Motor neuron (in vitro differentiated cells): Measurements from ENCODE around the gene ITPKC. TPM values are rescaled to one million over a fixed set of nuclear protein-coding genes. Genes with fewer than 3 reads are reported as not detected.
A peak's percentile ranks its signal among the peaks of the same experiment; 100 is the strongest.

Experiments
- ATAC-seq, 8 experiments: fragments of 200-7000 bp; cut with Tn5 transposase; replicated peaks in 6 of 8; 2 replicates each; pipeline ENCODE4 v1.8.0; 2021; ENCODE audit warnings: mild to moderate bottlenecking in 8 of 8, moderate library complexity in 8 of 8
- H3K27ac ChIP-seq, 2 donors: fragments of 250-450 bp; sonication (Bioruptor Pico); 2 replicates each; pipeline ENCODE4 v1.9.0; 2021; ENCODE audit warnings: antibody characterized with exemption in 2 of 2, mild to moderate bottlenecking in 2 of 2, moderate library complexity in 1 of 2
- H3K4me1 ChIP-seq, 2 donors: fragments of 250-450 bp; sonication (Bioruptor Pico); replicated peaks in 1 of 2; 2 replicates each; pipeline ENCODE4 v1.6.1; 2021; ENCODE audit warnings: antibody characterized with exemption in 2 of 2, mild to moderate bottlenecking in 2 of 2, moderate library complexity in 1 of 2
- H3K4me3 ChIP-seq, 5 donors: fragments of 250-450 bp; sonication (Bioruptor Pico); 2 replicates each; pipeline ENCODE4 v1.9.0; 2021; ENCODE audit warnings: antibody characterized with exemption in 5 of 5, mild to moderate bottlenecking in 5 of 5, moderate library complexity in 4 of 5
- WGBS, 10 experiments: fragments of 450-650 bp; shearing (Covaris generic); methylation state at CpG; one replicate each; pipeline ENCODE4 v1.0.0; 2022; 5-methylcytosine and 5-hydroxymethylcytosine counted together
- in situ Hi-C, 9 experiments: fragments of 400-800 bp; cut with MboI; loops; one replicate each; pipeline ENCODE4 v1.15.0; 2021; ENCODE audit warnings: low sequenced_read_pairs in 9 of 9, low pct_unique_long_range_greater_than_20kb in 2 of 9; ENCODE audit not compliant: unreplicated experiment in 9 of 9
- total RNA-seq, 8 experiments: library from RNA; unstranded; fragments of 300-600 nt; gene quantifications; 2 replicates each; pipeline versions ENCODE4 v1.2.3 to v1.2.4, GENCODE V29; 2022

ITPKC gene
- total RNA-seq, 8 experiments from 2014 or later = 7.8 to 13.1 (median 9.2) TPM

GRCh38 chr19:40707615-40708014 lies 9.3 kb upstream of the ITPKC start:
- WGBS, 10 experiments = 82 to 100% (median 93%) methylated on average over 2 to 6 of the region's 7 CpGs
- no peak for ATAC-seq
- no peak overlapping the region for H3K27ac ChIP-seq
- in situ Hi-C loops = no loop called here
- peaks cover 2 to 3% of the 10 kb centered on the region in 2 donors for H3K4me1 ChIP-seq
- H3K4me3 ChIP-seq = no peak overlapping the region

- no peak for ATAC-seq
- in situ Hi-C loops = no loop called here
- 80 to 100% (median 100%) methylated on average over 1 to 5 of the region's 5 CpGs; no CpG with 5 or more reads in 3 of the 10 experiments for WGBS, 10 experiments
- H3K27ac ChIP-seq = no peak overlapping the region
- peaks cover 5 to 6% of the 10 kb centered on the region in 2 donors for H3K4me1 ChIP-seq
- no peak overlapping the region for H3K4me3 ChIP-seq
These were observed 7.1 kb upstream of the ITPKC start for GRCh38 chr19:40709817-40710216.

- peak overlapping the region in 1 of 5 donors; percentile 84 for H3K4me3 ChIP-seq
- in situ Hi-C loops = no loop called here
- H3K27ac ChIP-seq = peak overlapping the region in 1 of 2 donors; percentile 62
- ATAC-seq = no peak
- WGBS, 10 experiments = 90 to 100% (median 93%) methylated on average over 1 to 5 of the region's 11 CpGs; no CpG with 5 or more reads in 6 of the 10 experiments
- peaks cover 6 to 8% of the 10 kb centered on the region in 2 donors for H3K4me1 ChIP-seq
These were observed 3.0 kb upstream of the ITPKC start for GRCh38 chr19:40713939-40714338.

DNA sequence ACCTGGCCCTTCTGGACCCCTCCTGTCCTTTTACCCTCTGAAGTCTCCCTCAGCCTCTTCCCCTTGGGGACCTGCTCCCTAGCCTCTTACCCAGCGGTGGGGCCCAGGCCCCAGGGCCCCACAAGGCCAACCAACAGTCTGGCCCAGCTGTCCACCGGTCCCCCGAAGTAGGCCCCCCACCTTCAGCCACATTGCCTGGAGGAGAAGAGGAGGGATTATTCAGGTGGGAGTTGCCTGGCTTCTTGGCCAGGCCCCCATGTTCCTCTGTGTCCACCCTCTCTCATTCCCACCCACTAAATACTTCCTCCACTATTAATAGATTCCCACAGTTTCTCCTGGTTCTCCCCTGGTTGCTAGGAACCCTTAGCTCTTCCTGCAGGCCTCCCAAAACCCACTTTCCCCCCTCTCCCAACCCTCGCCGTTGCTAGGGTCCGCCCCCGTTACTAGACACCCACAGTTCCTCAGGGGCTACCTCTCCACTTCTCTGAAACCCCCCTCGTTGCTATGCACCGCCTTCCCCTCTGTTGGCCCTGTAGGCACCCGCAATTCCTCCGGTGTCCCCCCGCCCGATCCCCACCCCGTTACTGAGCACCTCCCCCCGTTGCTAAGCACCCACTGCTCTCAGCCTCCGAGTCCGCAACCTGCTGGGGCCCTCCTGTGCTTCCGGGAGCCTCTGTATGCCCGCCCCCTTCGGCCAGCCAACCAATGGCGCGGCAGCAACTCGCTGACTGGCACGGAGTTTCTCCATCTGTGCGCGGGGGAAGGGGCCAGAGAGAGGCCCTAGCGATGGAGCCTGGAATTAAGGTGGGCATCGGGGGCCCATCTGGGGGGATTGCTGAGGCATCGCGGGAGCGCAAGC lies 2.2 kb upstream of the ITPKC start:
- peak overlapping the region; percentile 81 to 87 for H3K27ac ChIP-seq
- in situ Hi-C loops = no loop called here
- 0% methylated on average over 1 to 3 of the region's 31 CpGs; no CpG with 5 or more reads in 7 of the 10 experiments for WGBS, 10 experiments
- peak; percentile 28 to 76 (median 68) for ATAC-seq
- peak overlapping the region; percentile 62 to 84 (median 79) for H3K4me3 ChIP-seq
- peaks cover 9 to 13% of the 10 kb centered on the region in 2 donors for H3K4me1 ChIP-seq

DNA sequence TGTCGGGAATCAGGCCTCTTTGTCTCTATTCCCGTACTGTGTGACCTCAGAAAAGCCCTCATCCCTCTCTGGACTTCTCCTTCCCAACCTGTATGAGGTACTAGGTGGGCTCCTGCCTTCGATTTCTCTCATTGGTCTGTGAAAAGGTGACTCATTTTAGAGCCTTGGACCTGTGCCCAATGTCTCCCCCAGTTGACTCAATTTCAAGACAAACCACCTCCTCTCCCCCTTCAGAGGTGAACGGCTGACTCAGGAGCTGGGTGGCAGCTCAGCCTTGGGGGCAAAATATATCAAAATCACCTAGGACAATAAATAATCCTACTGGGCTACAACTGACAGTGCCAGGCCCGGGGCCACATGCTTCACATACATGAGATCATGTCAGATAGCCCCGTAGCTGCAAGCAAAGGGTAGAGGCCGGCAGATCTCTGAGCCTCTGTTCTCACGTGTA lies 856 bp upstream of the ITPKC start:
- peaks cover 18% of the 10 kb centered on the region in 2 donors for H3K4me1 ChIP-seq
- ATAC-seq = peak in 2 of 8 experiments; percentile 0 to 2
- 0 to 17% (median 0%) methylated on average over 1 to 2 of the region's 8 CpGs; no CpG with 5 or more reads in 5 of the 10 experiments for WGBS, 10 experiments
- peak overlapping the region; percentile 81 to 87 for H3K27ac ChIP-seq
- in situ Hi-C loops = no loop called here
- H3K4me3 ChIP-seq = peak overlapping the region; percentile 62 to 84 (median 79)

DNA sequence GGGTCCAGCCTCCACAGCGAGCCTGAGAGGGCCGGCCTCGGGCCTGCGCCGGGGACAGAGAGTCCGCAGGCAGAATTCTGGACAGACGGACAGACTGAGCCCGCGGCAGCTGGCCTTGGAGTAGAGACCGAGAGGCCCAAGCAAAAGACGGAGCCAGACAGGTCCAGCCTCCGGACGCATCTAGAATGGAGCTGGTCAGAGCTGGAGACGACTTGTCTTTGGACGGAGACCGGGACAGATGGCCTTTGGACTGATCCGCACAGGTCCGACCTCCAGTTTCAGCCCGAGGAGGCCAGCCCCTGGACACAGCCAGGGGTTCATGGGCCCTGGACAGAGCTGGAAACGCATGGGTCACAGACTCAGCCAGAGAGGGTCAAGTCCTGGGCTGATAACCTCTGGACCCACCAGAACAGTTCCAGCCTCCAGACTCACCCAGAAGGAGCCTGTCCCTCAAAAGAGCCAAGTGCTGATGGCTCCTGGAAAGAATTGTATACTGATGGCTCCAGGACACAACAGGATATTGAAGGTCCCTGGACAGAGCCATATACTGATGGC lies 490 bp downstream of the ITPKC start:
- H3K27ac ChIP-seq = peak overlapping the region; percentile 81 to 87
- ATAC-seq = no peak
- whole genome bisulfite sequencing, 10 experiments = 0% methylated on average over 1 of the region's 20 CpGs; no CpG with 5 or more reads in 8 of the 10 experiments
- peaks cover 18% of the 10 kb centered on the region in 2 donors for H3K4me1 ChIP-seq
- H3K4me3 ChIP-seq = peak overlapping the region; percentile 62 to 84 (median 79)
- in situ Hi-C loops = no loop called here

DNA sequence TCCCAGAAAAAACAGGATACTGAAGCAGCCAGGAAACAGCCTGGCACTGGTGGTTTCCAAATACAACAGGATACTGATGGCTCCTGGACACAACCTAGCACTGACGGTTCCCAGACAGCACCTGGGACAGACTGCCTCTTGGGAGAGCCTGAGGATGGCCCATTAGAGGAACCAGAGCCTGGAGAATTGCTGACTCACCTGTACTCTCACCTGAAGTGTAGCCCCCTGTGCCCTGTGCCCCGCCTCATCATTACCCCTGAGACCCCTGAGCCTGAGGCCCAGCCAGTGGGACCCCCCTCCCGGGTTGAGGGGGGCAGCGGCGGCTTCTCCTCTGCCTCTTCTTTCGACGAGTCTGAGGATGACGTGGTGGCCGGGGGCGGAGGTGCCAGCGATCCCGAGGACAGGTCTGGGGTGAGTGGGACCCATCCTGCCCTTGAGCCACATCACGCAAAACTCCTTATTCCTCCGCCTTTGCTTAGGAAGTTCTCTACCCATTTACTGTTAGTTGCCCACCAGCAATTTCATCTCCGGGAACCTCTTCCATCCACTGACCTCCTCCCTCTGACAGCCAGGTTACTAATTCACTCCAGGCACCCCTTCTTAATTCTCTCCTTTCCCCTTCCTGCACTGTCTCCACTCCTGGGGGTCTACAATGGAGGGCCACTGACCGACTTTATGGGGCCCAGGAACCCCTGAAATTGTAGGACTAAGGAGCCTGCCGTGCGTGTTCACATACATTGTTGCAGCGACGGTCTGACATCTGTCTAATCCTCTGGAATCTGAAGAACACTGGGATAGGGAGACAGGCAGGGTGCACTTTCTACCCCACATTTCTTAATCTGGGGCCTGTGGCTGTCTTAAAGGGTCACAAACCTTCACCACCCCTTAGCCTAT lies 1.2 kb downstream of the ITPKC start:
- Histone ChIP-seq H3K4me1 (peaks cover 18% of the 10 kb centered on the region in 2 donors), H3K4me3 (peak overlapping the region; percentile 62 to 84 (median 79)), H3K27ac (peak overlapping the region; percentile 38 to 87)
- no peak for ATAC-seq
- in situ Hi-C loops = no loop called here
- WGBS, 10 experiments = 0 to 50% (median 10%) methylated on average over 1 to 12 of the region's 20 CpGs; no CpG with 5 or more reads in 3 of the 10 experiments

DNA sequence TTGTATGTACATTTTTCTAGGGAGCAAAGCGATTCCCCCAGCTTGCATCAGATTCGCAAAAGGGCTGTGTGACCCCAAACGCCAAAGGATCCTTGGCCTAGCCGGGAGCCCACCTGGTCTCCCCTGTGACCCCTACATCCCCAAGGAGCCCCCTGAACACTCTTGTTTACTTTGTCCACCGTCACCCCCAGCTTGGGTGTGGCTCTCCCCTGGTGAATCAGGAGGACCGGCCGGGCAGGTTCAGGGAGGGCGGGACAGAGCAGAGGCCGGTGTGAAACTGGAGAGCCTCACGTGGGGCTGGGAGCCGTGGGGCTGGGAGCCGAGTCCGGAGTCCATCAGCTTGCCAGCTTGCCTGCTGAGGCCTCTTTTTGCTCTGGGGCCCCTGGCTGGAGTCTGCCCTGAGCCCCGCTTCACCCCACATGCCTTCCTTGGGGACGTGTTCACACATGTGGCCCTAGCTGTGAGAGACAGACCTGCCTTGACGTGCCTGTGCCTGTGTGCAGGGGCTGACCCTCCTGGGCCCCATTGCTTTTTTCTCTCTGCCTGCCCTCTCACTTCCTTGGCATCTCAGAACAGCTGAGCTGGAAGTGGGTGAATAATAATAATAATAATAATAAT lies 2.0 kb downstream of the ITPKC start:
- H3K4me1 ChIP-seq = peaks cover 18% of the 10 kb centered on the region in 2 donors
- in situ Hi-C loops = no loop called here
- H3K27ac ChIP-seq = peak overlapping the region; percentile 38 to 58
- WGBS, 10 experiments = 0 to 7% (median 0%) methylated on average over 1 to 3 of the region's 16 CpGs; no CpG with 5 or more reads in 5 of the 10 experiments
- H3K4me3 ChIP-seq = peak overlapping the region; percentile 62 to 84 (median 79)
- peak in 2 of 8 experiments; percentile 0 to 2 for ATAC-seq

DNA sequence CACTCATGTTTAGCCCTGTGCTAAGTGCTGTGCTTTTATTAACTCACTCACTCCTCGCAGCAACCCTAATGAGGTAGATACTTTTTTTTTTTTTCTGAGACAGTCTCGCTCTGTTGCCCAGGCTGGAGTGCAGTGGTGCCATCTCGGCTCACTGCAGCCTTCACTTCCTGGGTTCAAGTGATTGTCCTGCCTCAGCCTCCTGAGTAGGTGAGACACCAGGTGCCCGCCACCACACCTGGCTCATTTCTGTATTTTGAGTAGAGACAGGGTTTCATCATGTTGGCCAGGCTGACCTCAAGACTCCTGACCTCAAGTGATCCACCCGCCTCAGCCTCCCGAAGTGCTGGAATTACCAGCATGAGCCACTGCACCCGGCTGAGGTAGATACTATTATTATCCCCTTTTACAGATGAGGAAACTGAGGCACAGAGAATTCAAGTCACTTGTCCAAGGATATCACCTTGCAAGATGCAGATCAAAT lies 2.5 kb downstream of the ITPKC start:
- H3K27ac ChIP-seq = no peak overlapping the region
- peak overlapping the region; percentile 62 to 84 (median 79) for H3K4me3 ChIP-seq
- H3K4me1 ChIP-seq = peaks cover 12 to 13% of the 10 kb centered on the region in 2 donors
- in situ Hi-C loops = no loop called here
- WGBS, 10 experiments = 13 to 100% (median 74%) methylated on average over 1 to 6 of the region's 7 CpGs; no CpG with 5 or more reads in 2 of the 10 experiments
- no peak for ATAC-seq

GRCh38 chr19:40721140-40721486 lies 4.2 kb downstream of the ITPKC start:
- in situ Hi-C loops = no loop called here
- WGBS, 10 experiments = 78 to 100% (median 83%) methylated on average over 2 to 6 of the region's 6 CpGs; no CpG with 5 or more reads in 2 of the 10 experiments
- Histone ChIP-seq H3K27ac (no peak overlapping the region), H3K4me3 (no peak overlapping the region), H3K4me1 (peaks cover 10 to 12% of the 10 kb centered on the region in 2 donors)
- ATAC-seq = no peak

DNA sequence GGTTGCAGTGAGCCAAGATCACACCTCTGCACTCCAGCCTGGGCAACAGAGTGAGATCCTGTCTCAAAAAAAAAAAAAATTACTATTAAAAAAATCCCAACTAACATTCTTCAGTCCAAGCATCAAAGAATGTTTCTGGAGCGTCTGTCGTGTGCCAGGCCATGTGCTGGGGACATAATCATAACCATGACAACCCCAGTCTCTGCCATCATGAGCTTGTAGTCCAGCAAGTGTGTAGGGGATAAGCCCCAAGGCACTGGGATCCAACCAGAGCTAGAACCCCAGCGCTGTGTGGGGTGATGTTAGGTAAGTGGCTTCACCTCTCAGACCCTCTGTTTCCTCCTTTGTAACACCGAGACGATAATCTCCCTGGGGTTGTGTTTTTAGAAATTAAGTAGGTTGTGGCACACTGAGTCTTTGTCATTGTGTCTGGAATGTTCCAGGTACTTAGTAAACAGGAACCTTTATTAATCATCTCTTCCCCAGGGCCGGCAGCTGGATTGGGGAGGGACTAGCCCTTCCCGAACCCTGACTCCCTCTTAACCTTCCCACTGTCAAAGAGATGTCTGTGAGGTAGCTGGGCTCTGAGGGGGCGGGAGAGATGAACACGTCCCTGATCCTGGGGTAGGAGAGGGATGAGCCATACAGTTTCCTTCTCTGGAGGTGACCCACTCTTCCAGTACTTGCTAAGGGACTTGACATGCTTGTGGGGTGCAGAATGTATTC lies 5.2 kb downstream of the ITPKC start:
- no peak for ATAC-seq
- in situ Hi-C loops = no loop called here
- no peak overlapping the region for H3K4me3 ChIP-seq
- no peak overlapping the region for H3K27ac ChIP-seq
- WGBS, 10 experiments = 30 to 100% (median 90%) methylated on average over 1 to 8 of the region's 9 CpGs; no CpG with 5 or more reads in 3 of the 10 experiments
- peaks cover 10 to 12% of the 10 kb centered on the region in 2 donors for H3K4me1 ChIP-seq
